ENCODE results near the gene SLC6A15.

SLC6A15 gene

GRCh38 chr12:84910549-84911241, 1.9 kb downstream of the SLC6A15 start:
- DNase-seq (ENCODE audit: low spot score) = no peak
- TF ChIP-seq, protein P1, sequence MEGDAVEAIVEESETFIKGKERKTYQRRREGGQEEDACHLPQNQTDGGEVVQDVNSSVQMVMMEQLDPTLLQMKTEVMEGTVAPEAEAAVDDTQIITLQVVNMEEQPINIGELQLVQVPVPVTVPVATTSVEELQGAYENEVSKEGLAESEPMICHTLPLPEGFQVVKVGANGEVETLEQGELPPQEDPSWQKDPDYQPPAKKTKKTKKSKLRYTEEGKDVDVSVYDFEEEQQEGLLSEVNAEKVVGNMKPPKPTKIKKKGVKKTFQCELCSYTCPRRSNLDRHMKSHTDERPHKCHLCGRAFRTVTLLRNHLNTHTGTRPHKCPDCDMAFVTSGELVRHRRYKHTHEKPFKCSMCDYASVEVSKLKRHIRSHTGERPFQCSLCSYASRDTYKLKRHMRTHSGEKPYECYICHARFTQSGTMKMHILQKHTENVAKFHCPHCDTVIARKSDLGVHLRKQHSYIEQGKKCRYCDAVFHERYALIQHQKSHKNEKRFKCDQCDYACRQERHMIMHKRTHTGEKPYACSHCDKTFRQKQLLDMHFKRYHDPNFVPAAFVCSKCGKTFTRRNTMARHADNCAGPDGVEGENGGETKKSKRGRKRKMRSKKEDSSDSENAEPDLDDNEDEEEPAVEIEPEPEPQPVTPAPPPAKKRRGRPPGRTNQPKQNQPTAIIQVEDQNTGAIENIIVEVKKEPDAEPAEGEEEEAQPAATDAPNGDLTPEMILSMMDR (IDR thresholded peaks at IDR 0.05; ENCODE audit: extremely low read depth, missing control alignments) = no peak

DNA sequence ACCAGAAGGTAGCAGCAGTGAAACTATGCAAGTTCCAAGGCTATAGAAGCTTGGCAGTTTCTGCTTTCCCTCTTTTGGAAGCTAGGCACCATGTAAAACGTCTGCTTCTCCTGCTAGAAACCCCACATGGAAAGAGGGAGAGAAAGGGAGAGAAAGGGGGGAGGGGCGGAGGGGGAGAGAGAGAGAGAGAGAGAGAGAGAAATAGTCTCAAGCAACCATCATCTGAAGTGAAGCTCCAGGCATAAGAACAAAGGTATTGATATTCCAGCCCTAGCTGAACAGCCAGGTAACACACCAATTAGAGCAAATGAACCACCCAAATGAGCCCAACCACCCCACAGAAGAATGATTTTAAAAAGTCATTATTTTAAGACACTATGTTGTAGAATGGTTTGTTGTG, 8.5 kb downstream of the SLC6A15 start:
- TF ChIP-seq, protein P1 (IDR thresholded peaks at IDR 0.05; ENCODE audit: extremely low read depth, missing control alignments) = no peak
- no peak for DNase-seq (ENCODE audit: low spot score)

DNA sequence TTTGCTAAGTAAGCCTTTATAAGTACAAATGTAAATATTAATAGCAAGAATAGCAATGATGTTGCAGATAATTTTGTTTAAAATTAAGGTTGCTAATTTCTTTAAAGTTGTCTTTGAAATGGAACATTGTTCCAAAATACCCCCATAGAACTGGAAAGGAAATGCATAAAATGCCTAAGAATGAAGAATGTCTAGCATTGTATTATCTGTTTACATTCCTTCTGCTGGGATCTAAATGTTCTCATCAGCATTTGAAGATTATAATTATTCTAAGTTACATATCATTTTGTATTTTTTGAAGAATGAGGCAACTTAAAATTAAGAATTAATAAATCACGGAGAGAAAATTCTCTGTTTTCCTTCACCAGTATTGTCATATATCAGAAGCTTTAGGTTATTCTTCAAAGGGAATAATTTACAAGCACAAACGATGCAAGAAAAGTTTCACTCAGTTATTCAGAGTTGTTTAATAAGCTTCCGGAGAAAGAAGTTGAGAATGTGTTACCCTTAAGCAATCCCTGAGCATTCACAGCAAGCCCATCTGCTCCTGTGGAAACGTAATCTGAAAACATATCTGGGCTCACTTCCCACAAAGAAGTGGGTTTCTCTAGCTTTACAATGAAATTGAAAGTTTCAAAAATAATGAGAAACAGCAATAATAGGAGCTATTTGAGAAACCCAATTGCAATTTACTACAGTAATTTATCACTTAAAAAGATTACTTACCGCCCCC, 21.3 kb downstream of the SLC6A15 start:
- TF ChIP-seq, protein P1 (IDR thresholded peaks at IDR 0.05; ENCODE audit: extremely low read depth, missing control alignments) = no peak
- DNase-seq (ENCODE audit: low spot score) = no peak

DNA sequence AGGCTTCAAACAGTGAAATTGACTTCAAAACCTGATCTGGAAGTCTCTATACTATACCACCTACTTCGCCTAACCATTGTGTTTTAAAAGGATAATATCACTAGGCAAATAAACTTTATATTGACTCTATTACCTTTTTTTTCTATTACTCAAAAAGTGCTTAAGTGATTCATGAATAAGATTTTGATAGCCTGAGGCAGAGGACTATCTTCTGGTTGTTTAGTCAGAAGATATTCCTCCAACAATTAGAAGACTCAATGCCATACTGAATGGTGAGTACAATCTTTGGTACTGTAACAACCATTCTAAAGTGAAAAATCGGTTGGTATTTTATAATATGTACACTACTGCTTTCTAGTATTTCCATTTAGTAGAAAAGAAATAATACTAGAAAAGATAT, 22.8 kb downstream of the SLC6A15 start:
- no peak for DNase-seq (ENCODE audit: low spot score)
- TF ChIP-seq, protein P1 (IDR thresholded peaks at IDR 0.05; ENCODE audit: extremely low read depth, missing control alignments) = no peak

- TF ChIP-seq, protein P1 (IDR thresholded peaks at IDR 0.05; ENCODE audit: extremely low read depth, missing control alignments) = no peak
These were observed 23.7 kb downstream of the SLC6A15 start for GRCh38 chr12:84888861-84889260.

DNA sequence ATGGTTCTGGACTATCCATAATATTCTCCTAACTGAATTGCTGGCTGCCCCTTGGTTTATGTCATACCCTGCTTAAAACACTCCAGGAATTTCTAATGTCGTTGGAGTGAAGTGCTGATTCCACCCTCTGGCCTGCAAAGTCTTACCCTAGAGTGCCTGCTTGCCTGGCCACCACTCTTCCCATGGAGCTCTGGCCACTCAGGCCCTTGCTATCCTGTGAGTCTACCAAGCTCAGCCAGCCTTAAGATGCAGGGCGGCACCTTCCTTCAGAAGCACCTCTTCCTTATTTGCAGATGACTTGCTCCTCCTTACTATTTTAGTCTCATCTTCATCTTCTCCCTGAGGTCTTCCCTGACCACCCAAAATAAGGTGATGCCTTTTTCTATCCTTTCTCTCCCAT, 35.3 kb downstream of the SLC6A15 start:
- TF ChIP-seq, protein P1 (IDR thresholded peaks at IDR 0.05; ENCODE audit: extremely low read depth, missing control alignments) = no peak
- no peak for DNase-seq (ENCODE audit: low spot score)

More at GRCh38 chr12:84888861-84889260, 23.7 kb downstream of the SLC6A15 start:
- no peak for DNase-seq (ENCODE audit: low spot score)

DNA sequence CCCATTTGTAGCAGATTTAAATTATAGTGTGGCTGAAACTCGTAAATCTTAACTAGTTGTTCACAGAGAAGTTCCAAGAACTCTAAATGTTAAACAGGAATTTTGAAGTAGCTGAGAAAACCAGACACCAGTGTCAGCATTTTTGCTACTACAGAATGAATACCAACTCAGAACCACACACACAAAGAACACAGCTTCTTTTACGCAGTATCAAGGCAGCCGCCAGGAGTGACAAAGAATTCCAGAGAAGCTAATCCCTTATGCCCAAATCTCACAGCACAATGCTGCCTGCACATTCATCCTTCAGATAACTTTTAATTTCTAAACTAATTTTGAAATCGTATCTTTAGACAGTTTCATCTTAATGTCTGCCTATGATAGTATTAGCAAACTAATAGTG, 37.4 kb downstream of the SLC6A15 start:
- TF ChIP-seq, protein P1 (IDR thresholded peaks at IDR 0.05; ENCODE audit: extremely low read depth, missing control alignments) = no peak
- no peak for DNase-seq (ENCODE audit: low spot score)
